GM12892 (cell line): ENCODE measurements around the gene ARVCF. TPM values are rescaled to one million over a fixed set of nuclear protein-coding genes. Genes with fewer than 3 reads are reported as not detected.

Source experiments
- DNase-seq: peaks from one replicate; pipeline ENCODE4 v3.0.0; 2011; ENCODE audit not compliant: insufficient read length
- FAIRE-seq: peaks from 2 replicates; lab custom pipeline; 2011; peaks lifted over from hg19 to GRCh38; lab: Jason Lieb, UNC
- POLR2A ChIP-seq: IDR thresholded peaks from 2 replicates; pipeline ENCODE4 v1.6.1; 2011; ENCODE audit warnings: low read depth, low read length, control low read depth
- POLR2AphosphoS5 ChIP-seq: IDR thresholded peaks from 2 replicates; pipeline ENCODE4 v1.6.1; 2011; ENCODE audit warnings: low read depth, low read length, control low read depth
- TAF1 ChIP-seq: IDR thresholded peaks from 2 replicates; pipeline ENCODE4 v1.6.1; 2011; ENCODE audit warnings: low read depth, mild to moderate bottlenecking, control low read depth, low read length, borderline replicate concordance
- polyA plus RNA-seq: library from polyadenylated mRNA; unstranded; fragments of >200 nt; gene quantifications from one replicate; pipeline ENCODE4 v1.2.1, GENCODE V29; 2012; ENCODE audit warnings: missing spikeins, inconsistent platforms; ENCODE audit not compliant: missing spikeins

ARVCF gene, protein sequence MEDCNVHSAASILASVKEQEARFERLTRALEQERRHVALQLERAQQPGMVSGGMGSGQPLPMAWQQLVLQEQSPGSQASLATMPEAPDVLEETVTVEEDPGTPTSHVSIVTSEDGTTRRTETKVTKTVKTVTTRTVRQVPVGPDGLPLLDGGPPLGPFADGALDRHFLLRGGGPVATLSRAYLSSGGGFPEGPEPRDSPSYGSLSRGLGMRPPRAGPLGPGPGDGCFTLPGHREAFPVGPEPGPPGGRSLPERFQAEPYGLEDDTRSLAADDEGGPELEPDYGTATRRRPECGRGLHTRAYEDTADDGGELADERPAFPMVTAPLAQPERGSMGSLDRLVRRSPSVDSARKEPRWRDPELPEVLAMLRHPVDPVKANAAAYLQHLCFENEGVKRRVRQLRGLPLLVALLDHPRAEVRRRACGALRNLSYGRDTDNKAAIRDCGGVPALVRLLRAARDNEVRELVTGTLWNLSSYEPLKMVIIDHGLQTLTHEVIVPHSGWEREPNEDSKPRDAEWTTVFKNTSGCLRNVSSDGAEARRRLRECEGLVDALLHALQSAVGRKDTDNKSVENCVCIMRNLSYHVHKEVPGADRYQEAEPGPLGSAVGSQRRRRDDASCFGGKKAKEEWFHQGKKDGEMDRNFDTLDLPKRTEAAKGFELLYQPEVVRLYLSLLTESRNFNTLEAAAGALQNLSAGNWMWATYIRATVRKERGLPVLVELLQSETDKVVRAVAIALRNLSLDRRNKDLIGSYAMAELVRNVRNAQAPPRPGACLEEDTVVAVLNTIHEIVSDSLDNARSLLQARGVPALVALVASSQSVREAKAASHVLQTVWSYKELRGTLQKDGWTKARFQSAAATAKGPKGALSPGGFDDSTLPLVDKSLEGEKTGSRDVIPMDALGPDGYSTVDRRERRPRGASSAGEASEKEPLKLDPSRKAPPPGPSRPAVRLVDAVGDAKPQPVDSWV
- 0.72 TPM for polyA plus RNA-seq

DNA sequence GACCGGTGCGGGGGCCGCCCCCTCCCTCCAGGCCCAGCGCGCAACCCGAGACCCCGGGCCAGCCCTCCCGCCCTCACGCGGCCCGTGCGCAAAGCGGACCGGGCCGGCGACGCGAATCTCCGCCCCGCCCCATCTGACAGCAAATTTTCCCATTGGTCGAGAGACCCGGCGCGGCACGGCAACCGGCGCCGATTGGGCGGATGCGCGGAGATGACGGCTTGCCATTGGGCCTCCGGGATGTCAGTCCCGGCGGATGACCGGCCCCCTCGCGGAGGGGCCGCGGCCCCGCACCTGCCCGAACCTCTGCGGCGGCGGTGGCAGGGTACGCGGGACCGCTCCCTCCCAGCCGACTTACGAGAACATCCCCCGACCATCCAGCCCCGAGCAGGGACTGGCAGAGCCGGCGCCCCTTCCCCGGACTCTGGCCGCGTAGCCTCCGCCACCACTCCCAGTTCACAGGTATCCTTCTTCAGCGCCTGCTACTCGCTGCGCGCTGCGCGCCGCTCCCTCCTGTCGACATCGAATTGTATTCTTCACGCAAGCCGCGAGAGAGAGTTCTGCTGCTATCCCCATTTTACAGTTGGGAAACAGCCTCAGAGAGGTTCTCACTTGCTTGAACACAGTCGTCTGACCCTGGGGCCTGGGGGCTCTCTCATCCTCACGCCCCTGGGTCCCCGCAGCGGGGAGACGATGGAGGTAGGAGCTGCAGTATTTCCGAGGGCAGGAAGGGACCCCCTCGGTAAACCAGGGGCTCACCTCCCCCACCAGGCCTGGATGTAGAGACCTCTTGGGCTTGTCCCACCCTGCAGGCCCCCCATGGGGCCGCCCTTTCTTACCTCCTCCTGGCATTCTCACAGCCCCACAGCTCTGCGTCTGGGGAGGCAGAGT lies at the start of gene ARVCF:
Gene ARVCF (minus strand): TSS at position 90 of the 888 bp plus-strand sequence. CDS start 26,029 bp downstream, outside the sequence.
- FAIRE-seq (peak; percentile 98), DNase-seq (peak; percentile 99)
- TF ChIP-seq POLR2A (no peak), TAF1 (no peak), POLR2AphosphoS5 (no peak)

DNA sequence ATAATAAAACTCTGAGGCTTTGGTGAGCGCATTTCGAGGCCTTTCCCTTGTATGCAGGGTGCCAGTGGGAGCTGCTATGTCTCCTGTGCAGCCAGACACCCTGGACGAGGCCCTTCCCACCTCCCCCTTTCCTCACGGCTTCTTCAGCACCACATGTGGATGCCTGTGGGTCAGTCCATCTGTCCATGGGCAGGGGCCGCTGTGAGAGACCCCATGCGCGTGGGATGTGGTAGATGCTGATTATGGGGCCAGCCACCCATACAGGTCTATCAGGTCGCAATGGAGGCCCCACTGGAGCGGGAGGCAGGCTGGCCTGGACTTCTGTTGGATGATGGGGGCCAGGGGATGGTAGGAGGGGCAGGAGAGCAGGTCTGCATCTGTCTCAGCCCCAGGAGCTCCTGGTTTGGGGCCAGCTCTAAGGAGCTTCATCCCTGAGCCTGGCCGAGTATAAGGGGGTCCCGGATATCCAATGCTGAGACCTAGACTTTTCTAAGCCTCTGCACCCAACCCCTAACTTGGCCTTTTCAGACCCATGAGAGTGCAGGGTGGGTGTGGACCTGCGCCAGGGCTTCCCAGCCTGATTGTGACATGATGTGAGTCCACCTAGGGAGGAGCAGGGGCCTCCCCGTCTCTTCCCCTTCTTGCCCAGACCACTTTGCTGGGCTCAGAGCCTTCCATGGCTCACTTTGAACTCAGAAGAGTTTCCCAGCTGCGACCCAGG lies 49.4 kb upstream of the ARVCF start:
- DNase-seq (no peak), FAIRE-seq (no peak)
- TF ChIP-seq POLR2A (no peak), TAF1 (no peak), POLR2AphosphoS5 (no peak)

DNA sequence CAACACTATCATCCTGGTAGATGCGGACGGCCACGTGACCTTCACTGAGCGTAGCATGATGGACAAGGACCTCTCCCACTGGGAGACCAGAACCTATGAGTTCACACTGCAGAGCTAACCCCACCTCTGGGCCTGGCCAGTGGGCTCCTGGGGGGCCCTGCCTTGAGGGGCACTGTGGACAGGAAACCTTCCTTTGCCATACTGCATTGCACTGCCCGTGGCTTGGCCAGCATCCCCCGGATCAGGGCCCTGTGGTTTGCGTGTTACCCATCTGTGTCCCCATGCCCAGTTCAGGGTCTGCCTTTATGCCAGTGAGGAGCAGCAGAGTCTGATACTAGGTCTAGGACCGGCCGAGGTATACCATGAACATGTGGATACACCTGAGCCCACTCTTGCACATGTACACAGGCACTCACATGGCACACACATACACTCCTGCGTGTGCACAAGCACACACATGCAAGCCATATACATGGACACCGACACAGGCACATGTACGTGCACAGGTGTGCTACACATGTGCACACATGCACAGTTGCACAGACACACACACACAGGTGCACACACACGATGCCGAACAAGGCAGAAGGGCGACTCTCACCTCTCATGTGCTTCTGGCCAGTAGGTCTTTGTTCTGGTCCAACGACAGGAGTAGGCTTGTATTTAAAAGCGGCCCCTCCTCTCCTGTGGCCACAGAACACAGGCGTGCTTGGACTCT lies 48.1 kb upstream of the ARVCF start:
- DNase-seq (no peak), FAIRE-seq (no peak)
- TF ChIP-seq TAF1 (no peak), POLR2A (no peak), POLR2AphosphoS5 (no peak)

DNA sequence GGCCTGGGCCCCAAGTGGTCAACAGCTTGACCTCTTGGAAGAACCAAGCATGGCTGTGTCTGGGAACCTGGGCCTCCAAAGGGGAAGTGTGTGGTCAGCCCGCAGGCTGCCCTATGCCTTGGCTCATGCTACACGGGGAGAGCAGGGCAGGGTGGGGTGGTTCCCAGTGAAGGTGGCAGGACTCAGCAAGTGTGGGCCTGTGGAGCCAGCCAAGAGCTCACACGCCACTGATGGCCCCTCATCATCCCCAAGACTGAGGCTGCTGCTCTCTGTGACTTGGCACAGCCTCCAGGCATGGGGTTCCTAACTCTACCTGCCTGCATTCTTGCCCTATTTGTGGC lies 47.5 kb upstream of the ARVCF start:
- DNase-seq: no peak
- no peak for FAIRE-seq
- no peak for TF ChIP-seq POLR2A
- no peak for TF ChIP-seq TAF1
- TF ChIP-seq POLR2AphosphoS5: no peak

DNA sequence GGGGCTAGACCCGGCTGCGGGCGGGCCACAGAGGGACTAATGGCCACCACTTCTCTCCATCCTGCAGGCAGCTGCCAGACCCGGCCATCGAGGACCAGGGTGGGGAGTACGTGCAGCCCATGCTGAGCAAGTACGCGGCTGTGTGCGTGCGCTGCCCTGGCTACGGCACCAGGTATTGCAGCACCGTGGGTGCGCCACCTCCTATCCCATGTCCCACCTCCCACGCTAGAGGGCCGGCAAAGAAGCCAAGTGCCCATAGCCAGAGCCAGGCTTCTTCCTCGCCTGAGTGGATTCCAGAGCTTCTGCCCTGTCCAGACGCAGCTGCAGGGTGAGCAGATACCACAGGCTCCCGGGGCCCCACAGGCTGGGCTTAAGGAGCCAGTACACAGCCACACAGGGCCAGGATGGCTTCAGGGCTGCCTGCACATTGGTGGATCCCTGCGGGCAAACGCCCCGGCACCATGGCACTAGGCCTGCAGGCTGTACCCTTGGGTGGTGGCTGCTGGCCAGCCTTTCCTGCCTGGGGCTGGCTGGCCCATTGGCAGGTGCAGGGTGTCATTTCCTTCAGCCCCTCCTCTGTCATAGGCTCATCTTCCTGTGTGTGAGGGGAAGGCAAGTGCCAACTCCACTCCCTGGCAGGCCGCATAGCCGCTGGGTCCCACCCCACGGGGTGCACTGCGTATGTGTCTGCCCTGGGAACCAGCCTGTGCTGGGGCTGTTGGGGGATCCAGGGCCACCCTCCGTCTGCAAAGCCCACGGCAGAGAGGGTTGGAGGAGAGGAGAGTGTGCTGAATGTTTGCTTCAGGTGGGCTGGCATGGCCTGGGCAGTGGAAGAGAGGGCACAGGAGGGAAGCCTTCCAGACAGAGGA lies 46.9 kb upstream of the ARVCF start:
- DNase-seq (no peak), FAIRE-seq (no peak)
- TF ChIP-seq TAF1: no peak
- TF ChIP-seq POLR2A: no peak
- TF ChIP-seq POLR2AphosphoS5: no peak

DNA sequence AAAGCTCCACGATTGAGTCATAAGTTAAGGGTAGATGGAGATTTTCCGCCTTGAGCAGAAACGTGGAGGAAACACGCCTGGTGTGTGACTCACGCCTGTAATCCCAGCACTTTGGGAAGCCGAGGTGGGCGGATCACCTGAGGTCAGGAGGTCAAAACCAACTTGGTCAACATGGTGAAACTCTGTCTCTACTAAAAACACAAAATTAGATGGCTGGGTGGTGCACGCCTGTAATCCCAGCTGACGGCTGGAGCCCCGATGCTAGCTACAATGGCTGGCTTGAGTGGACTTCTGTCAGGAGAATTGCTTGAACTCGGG lies 46.1 kb upstream of the ARVCF start:
- DNase-seq (no peak), FAIRE-seq (no peak)
- TF ChIP-seq POLR2A (no peak), POLR2AphosphoS5 (no peak), TAF1 (no peak)

DNA sequence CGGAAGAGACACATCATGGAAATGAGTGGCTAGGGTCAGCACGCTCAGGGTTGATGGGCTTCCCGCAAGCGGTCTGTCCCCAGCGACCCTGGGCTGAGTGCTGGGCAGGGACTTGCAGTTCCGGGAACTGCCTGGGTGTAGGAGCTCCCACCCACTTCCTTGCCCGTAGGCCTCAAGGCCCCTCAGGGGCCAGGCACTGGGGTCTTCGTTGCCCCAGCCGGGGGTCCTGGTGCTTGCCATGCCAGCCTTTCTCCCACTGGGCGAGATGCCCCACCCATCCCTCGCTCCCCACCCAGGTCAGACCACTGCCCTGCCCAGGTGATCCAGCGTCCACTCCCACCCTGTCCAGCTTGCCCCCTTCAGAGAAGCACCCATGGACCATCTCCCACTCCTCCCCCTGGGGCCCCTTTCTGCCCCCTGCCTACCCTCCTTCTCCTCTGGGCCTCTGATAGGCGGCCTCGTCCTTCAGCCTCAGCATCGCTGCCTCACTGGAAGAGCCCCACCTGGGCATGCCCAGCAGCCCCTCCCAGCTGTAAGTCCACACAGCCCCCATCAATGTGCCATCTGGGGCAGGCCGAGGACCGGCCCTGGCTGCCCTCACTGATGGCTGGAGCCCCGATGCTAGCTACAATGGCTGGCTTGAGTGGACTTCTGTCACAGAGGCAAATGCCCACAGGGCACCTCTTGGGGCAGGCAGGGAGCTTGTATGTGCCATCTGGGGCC lies 45.6 kb upstream of the ARVCF start:
- no peak for TF ChIP-seq TAF1
- no peak for TF ChIP-seq POLR2A

DNA sequence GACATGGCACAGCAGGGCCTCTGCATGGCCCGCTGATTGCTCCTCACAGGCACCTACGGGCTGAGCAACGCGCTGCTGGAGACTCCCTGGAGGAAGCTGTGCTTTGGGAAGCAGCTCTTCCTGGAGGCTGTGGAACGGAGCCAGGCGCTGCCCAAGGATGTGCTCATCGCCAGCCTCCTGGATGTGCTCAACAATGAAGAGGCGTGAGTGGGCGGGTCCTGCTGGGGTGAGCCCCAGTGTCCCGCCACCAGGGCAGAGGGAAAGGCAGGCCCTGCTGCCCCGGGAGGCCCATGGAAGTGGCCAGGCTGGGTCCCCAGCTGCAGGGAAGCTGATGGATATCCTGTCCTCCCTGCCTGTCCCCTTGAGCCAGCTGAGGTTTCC lies 44.8 kb upstream of the ARVCF start:
- TF ChIP-seq POLR2AphosphoS5 (no peak), TAF1 (no peak), POLR2A (no peak)
- FAIRE-seq: no peak
- no peak for DNase-seq

More for the DNA sequence above, 45.6 kb upstream of the ARVCF start:
- DNase-seq: no peak
- no peak for FAIRE-seq
